WTC11 (cell line): ENCODE measurements around the gene AGBL1.

Experiments
- CREB1 ChIP-seq: sonication (generic); formaldehyde crosslinking; IDR thresholded peaks from 2 replicates; pipeline ENCODE4 v1.8.0; 2023; ENCODE audit warnings: mild to moderate bottlenecking, missing genetic modification reagents
- NFATC4 ChIP-seq: fragments of 250-450 bp; sonication (Bioruptor Pico); IDR thresholded peaks from 2 replicates; pipeline ENCODE4 v1.9.0; 2021; ENCODE audit warnings: mild to moderate bottlenecking
- NFE2L1 ChIP-seq: sonication (generic); formaldehyde crosslinking; IDR thresholded peaks from 2 replicates; pipeline ENCODE4 v1.8.1; 2023; ENCODE audit warnings: missing genetic modification reagents
- NFYB ChIP-seq: sonication (generic); formaldehyde crosslinking; conservative IDR thresholded peaks from 2 replicates; pipeline ENCODE4 v1.8.0; 2022; ENCODE audit warnings: low read depth, missing genetic modification reagents
- TCF7 ChIP-seq: sonication (generic); formaldehyde crosslinking; IDR thresholded peaks from 2 replicates; pipeline ENCODE4 v1.8.0; 2022; ENCODE audit warnings: mild to moderate bottlenecking, low read depth, missing genetic modification reagents, moderate library complexity
- TF ChIP-seq, protein P1 (sequence below): fragments of 200-600 bp; IDR thresholded peaks from 2 replicates; pipeline ENCODE4 v1.8.0; 2022; ENCODE audit warnings: antibody characterized with exemption
- TF ChIP-seq, protein P2 (sequence below): sonication (generic); formaldehyde crosslinking; IDR thresholded peaks from 2 replicates; pipeline ENCODE4 v1.8.1; 2022; ENCODE audit warnings: mild to moderate bottlenecking, moderate library complexity, missing genetic modification reagents

DNA sequence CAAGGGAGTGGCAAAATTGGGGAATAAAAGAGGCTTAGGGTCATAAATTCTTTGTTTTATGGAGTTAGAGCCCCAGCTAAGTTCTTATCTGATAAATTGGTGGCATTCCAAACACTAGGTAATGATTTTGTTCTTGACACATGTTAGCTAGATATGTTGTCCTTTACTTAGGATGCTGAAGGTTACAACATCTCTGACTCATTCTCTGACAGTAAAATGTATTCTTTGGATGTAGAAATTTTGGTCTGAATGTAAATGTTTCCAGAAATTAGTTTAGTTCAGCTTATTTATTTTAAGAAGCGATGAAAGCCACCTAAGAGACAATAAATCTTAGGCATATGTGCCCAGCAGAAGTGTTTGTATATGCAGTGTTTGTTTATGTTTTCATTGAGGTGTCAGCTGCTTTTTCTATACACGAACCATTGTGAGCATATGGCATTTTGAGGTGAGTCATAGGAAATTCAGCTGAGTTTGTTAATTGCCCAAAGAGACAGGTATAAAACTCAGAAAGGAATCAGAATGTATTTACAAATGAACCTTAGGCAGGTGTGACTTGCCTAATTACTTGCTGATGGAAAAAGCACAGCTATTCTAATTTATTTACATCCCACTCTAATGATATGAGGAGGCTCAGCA, 247.7 kb downstream of the AGBL1 start:
- TF ChIP-seq, protein P1, sequence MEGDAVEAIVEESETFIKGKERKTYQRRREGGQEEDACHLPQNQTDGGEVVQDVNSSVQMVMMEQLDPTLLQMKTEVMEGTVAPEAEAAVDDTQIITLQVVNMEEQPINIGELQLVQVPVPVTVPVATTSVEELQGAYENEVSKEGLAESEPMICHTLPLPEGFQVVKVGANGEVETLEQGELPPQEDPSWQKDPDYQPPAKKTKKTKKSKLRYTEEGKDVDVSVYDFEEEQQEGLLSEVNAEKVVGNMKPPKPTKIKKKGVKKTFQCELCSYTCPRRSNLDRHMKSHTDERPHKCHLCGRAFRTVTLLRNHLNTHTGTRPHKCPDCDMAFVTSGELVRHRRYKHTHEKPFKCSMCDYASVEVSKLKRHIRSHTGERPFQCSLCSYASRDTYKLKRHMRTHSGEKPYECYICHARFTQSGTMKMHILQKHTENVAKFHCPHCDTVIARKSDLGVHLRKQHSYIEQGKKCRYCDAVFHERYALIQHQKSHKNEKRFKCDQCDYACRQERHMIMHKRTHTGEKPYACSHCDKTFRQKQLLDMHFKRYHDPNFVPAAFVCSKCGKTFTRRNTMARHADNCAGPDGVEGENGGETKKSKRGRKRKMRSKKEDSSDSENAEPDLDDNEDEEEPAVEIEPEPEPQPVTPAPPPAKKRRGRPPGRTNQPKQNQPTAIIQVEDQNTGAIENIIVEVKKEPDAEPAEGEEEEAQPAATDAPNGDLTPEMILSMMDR, result no peak
- TF ChIP-seq, protein P2, sequence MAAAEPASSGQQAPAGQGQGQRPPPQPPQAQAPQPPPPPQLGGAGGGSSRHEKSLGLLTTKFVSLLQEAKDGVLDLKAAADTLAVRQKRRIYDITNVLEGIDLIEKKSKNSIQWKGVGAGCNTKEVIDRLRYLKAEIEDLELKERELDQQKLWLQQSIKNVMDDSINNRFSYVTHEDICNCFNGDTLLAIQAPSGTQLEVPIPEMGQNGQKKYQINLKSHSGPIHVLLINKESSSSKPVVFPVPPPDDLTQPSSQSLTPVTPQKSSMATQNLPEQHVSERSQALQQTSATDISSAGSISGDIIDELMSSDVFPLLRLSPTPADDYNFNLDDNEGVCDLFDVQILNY (CRISPR knock-in tag), result no peak
- TF ChIP-seq NFATC4 (CRISPR knock-in tag) (no peak), CREB1 (CRISPR knock-in tag) (no peak), TCF7 (no peak), NFE2L1 (CRISPR knock-in tag) (no peak), NFYB (no peak)
